Parathyroid adenoma (tissue), 2 donors: ENCODE measurements around the gene TGFBI.
"Not testable (repeated sequence)": the region's sequence is repeated elsewhere in the genome, so short reads cannot be mapped to it uniquely, and the experiment has no call there.

Source experiments
- H2AFZ ChIP-seq: fragments of 300-600 bp; sonication (generic); one replicate; pipeline ENCODE4 v1.7.0; 2017; ENCODE audit warnings: antibody characterized with exemption, mild to moderate bottlenecking
- H3K27ac ChIP-seq: fragments of 300-600 bp; sonication (generic); one replicate; pipeline ENCODE4 v1.7.0; 2017
- H3K27me3 ChIP-seq: fragments of 300-600 bp; sonication (generic); one replicate; pipeline ENCODE4 v1.7.0; 2017; ENCODE audit warnings: low read length; ENCODE audit not compliant: control insufficient read depth, insufficient read depth
- H3K36me3 ChIP-seq: fragments of 300-600 bp; sonication (generic); one replicate; pipeline ENCODE4 v1.7.0; 2017; ENCODE audit warnings: low read length; ENCODE audit not compliant: control insufficient read depth, insufficient read depth
- H3K4me1 ChIP-seq: fragments of 300-600 bp; sonication (generic); one replicate; pipeline ENCODE4 v1.7.0; 2017; ENCODE audit warnings: control low read depth
- H3K4me2 ChIP-seq: fragments of 300-600 bp; sonication (generic); one replicate; pipeline ENCODE4 v1.7.0; 2017; ENCODE audit warnings: low read length
- H3K4me3 ChIP-seq: fragments of 300-600 bp; sonication (generic); one replicate; pipeline ENCODE4 v1.7.0; 2017; ENCODE audit warnings: low read depth, low read length
- H3K79me2 ChIP-seq: fragments of 300-600 bp; sonication (generic); one replicate; pipeline ENCODE4 v1.7.0; 2017; ENCODE audit warnings: control low read depth
- H3K9ac ChIP-seq: fragments of 300-600 bp; sonication (generic); one replicate; pipeline ENCODE4 v1.7.0; 2017; ENCODE audit warnings: mild to moderate bottlenecking
- H3K9me3 ChIP-seq: fragments of 300-600 bp; sonication (generic); one replicate; pipeline ENCODE4 v1.7.0; 2017; ENCODE audit warnings: low read length; ENCODE audit not compliant: control insufficient read depth
- CTCF ChIP-seq: fragments of 300-600 bp; sonication (generic); IDR thresholded peaks from one replicate; pipeline ENCODE4 v1.7.0; 2017; ENCODE audit warnings: antibody characterized with exemption, mild to moderate bottlenecking
- donor health status: primary hyperparathyroidism.

Gene TGFBI

GRCh38 chr5:136043551-136043950, 14.8 kb downstream of the TGFBI start:
- Histone ChIP-seq H3K36me3 (no peaks in the 10 kb centered on the region), H3K27ac (no peak overlapping the region), H3K4me1 (no peaks in the 10 kb centered on the region), H3K9ac (no peak overlapping the region), H2AFZ (no peak overlapping the region), H3K9me3 (no peaks in the 10 kb centered on the region), H3K4me3 (no peak overlapping the region), H3K79me2 (no peaks in the 10 kb centered on the region), H3K27me3 (no peaks in the 10 kb centered on the region), H3K4me2 (no peak overlapping the region)
- no peak for TF ChIP-seq CTCF

GRCh38 chr5:136043968-136044610, 15.3 kb downstream of the TGFBI start:
- Histone ChIP-seq H3K36me3 (no peaks in the 10 kb centered on the region), H3K4me3 (no peak overlapping the region), H3K4me1 (no peaks in the 10 kb centered on the region), H3K9me3 (no peaks in the 10 kb centered on the region), H3K9ac (no peak overlapping the region), H3K27ac (no peak overlapping the region), H3K79me2 (no peaks in the 10 kb centered on the region), H2AFZ (no peak overlapping the region), H3K4me2 (no peak overlapping the region), H3K27me3 (no peaks in the 10 kb centered on the region)
- TF ChIP-seq CTCF = no peak

GRCh38 chr5:136045026-136045425, 16.2 kb downstream of the TGFBI start:
- not testable (repeated sequence) for H3K27me3 ChIP-seq, H3K79me2 ChIP-seq, H3K4me1 ChIP-seq, H3K9ac ChIP-seq, H3K9me3 ChIP-seq, H3K36me3 ChIP-seq, H3K4me2 ChIP-seq, H3K4me3 ChIP-seq, H2AFZ ChIP-seq, H3K27ac ChIP-seq

- Histone ChIP-seq H3K4me3 (no peak overlapping the region), H3K36me3 (no peaks in the 10 kb centered on the region)
These were observed 17.5 kb downstream of the TGFBI start for GRCh38 chr5:136046246-136046645.

GRCh38 chr5:136047858-136048257, 19.1 kb downstream of the TGFBI start:
- no peaks in the 10 kb centered on the region for H3K79me2 ChIP-seq
- no peak for TF ChIP-seq CTCF
- no peaks in the 10 kb centered on the region for H3K36me3 ChIP-seq
- H3K4me2 ChIP-seq = no peak overlapping the region
- H3K27me3 ChIP-seq = no peaks in the 10 kb centered on the region
- H3K9me3 ChIP-seq = no peaks in the 10 kb centered on the region
- H3K27ac ChIP-seq = no peak overlapping the region
- no peak overlapping the region for H2AFZ ChIP-seq
- no peaks in the 10 kb centered on the region for H3K4me1 ChIP-seq
- H3K4me3 ChIP-seq = no peak overlapping the region
- H3K9ac ChIP-seq = no peak overlapping the region

More at GRCh38 chr5:136046246-136046645, 17.5 kb downstream of the TGFBI start:
- no peaks in the 10 kb centered on the region for H3K4me1 ChIP-seq
- no peaks in the 10 kb centered on the region for H3K9me3 ChIP-seq
- no peaks in the 10 kb centered on the region for H3K27me3 ChIP-seq
- H3K9ac ChIP-seq = no peak overlapping the region
- H3K27ac ChIP-seq = no peak overlapping the region
- no peak overlapping the region for H2AFZ ChIP-seq
- H3K4me2 ChIP-seq = no peak overlapping the region
- H3K79me2 ChIP-seq = no peaks in the 10 kb centered on the region
- TF ChIP-seq CTCF = no peak
